ENCODE measurements around the gene BEAN1.

The BEAN1 gene

DNA sequence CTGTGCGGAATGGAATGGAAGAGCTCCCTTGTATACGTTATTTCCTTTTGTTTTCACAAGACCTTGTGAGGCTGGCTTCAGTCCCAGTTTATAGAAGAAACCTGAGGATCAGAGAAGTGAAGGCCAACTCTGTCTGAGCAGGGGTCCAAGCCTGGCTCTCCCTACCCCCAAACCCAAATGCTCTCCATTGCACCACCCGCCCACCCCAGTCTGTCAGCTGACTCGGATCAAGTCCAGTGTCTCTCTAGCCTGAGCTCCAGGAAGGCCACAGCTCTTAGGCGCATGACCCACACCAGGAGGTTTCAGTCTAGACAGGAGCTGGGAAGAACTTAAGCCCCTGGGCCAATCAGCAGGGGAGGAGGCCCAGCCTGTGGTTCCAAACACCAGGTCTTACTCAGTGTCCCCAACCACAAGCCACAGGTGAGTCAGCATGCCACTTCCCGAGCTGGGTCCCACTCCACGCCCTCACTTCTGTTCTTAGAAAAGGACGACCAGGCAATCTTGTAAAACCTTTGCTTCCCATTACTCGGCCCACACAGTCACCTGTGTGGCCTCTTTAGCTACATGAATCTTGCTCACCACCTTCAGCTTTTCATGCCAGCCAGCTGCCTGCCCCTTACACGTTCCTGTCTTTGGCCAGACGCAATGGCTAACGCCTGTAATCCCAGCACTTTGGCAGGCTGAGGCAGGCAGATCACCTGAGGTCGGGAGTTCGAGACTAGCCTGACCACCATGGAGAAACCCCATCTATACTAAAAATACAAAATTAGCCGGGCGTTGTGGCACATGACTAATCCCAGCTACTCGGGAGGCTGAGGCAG is 95.1 kb downstream of the BEAN1 start:
- TF ChIP-seq GATA3 (IDR thresholded peaks at IDR 0.05; ENCODE audit: low read depth, low read length) (no peak), GATA2 (IDR thresholded peaks at IDR 0.05; ENCODE audit: low read depth, low read length) (no peak)

DNA sequence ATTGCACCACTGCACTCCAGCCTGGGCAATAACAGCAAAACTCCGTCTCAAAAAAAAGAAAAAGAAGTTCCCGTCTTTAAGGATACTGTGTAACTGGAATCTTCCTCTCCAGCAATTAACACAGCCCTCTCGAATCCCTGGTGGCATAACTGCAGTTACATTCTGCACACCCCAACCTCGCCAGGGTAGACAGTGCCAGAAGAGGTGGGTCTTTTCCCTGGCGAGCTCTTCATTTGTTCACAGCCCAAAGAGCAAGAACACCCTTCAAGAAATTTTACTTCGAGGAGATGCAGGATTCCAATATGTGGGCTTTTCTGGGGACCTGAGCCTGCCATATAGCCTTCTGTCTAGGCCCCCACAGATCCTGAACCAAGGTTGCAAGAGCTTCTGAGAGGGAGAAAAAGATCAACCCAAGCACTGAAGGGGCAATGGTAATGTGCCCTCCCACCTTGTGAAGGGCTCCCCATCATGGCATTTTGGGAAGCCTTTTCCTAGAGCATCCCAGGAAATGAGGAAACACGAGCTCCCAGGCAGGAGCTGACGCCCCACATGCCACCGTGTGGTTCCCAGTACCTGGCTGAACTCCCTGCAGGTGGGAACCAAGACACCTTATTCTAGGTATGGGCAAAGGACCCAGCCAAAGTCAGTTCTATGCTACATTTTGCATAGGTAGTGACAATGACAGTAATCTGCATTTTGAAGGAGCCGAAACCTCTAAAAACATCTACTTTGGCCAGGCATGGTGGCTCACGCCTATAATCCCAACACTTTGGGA is 95.9 kb downstream of the BEAN1 start:
- TF ChIP-seq GATA2 (IDR thresholded peaks at IDR 0.05; ENCODE audit: low read depth, low read length) (no peak), GATA3 (IDR thresholded peaks at IDR 0.05; ENCODE audit: low read depth, low read length) (no peak)

DNA sequence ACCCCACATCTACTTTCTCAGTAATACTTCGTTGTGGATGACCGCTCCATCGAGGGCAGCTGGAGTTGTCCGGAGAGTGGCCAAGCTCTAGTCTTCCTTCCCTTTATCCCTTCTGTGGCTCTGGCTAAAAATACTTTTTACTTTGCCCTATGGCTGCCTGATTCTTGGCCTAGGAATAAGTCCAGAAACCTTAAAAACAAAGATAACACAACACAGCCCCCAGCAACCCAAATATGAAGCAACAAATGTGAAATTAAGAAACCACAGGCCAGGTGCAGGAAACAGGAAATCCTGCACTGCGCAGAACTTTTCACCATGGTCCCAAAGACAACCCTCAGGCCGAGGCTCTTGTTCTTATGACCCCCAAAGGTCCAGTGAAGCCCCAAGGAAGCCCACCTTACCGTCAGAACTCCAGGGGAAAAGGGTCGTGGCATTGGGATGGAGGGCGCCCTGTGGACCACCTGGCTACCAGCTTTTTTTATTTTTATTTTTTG is 96.8 kb downstream of the BEAN1 start:
- TF ChIP-seq GATA2 (IDR thresholded peaks at IDR 0.05; ENCODE audit: low read depth, low read length) (no peak), GATA3 (IDR thresholded peaks at IDR 0.05; ENCODE audit: low read depth, low read length) (no peak)

DNA sequence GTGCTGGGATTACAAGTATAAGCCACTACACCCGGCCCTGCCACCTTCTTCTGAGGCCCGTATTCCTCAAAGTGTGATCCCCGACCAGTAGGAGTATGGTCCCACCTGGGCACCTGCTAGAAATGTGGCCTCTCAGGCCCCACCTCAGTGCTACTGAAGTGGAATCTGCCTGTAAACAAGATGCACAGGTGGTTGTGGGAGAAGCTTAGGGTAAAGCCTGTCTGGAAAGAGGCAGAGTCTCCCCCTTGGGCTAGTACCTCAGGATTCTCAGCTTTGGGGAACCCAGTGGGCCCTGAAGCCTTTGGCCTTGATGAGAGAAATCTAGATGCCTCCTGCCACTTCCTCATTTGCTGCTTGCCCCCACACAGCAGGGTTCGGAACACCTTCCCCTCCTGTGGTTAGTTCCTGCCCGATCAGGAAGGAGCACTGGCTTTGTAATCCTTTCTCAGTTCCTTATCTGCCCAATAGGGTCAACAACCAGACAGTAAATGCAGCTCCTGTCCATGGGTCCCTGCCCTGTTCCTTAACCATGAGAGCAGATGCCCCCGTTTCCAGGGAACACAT is 97.6 kb downstream of the BEAN1 start:
- TF ChIP-seq GATA2 (IDR thresholded peaks at IDR 0.05; ENCODE audit: low read depth, low read length) (no peak), GATA3 (IDR thresholded peaks at IDR 0.05; ENCODE audit: low read depth, low read length) (no peak)

- no peak for TF ChIP-seq GATA2 (IDR thresholded peaks at IDR 0.05; ENCODE audit: low read depth, low read length)
- TF ChIP-seq GATA3 (IDR thresholded peaks at IDR 0.05; ENCODE audit: low read depth, low read length), result no peak
These were observed 98.5 kb downstream of the BEAN1 start for GRCh38 chr16:66525396-66526180.

- TF ChIP-seq GATA2 (IDR thresholded peaks at IDR 0.05; ENCODE audit: low read depth, low read length) (no peak), GATA3 (IDR thresholded peaks at IDR 0.05; ENCODE audit: low read depth, low read length) (no peak)
These were observed 101.2 kb downstream of the BEAN1 start for GRCh38 chr16:66528294-66528693.

DNA sequence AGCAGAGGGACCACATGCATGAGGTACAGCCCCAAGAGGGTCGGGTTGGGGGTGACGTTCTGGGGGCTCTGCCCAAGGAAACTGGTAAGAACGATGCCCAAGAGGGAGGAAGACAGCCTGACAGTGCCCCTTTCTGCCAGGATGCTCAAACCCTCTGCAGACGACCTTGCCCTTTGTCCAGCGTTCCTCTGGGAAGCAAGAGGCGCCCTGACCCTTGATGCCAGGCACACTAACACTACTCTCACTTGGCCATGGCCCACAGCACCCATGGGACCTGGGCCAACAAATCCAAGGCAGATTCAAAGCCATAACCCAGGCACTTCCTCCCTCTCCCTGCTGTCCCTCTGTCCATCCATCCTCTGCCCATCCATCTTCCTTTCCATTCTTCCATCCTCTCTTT is 102.4 kb downstream of the BEAN1 start:
- TF ChIP-seq GATA3 (IDR thresholded peaks at IDR 0.05; ENCODE audit: low read depth, low read length), result no peak
- TF ChIP-seq GATA2 (IDR thresholded peaks at IDR 0.05; ENCODE audit: low read depth, low read length), result no peak

All from SH-SY5Y (cell line).